Iris pigment epithelial cell (primary cell): ENCODE results near the gene CNGB1.
"Not testable (repeated sequence)": the region's sequence is repeated elsewhere in the genome, so short reads cannot be mapped to it uniquely, and the experiment has no call there.

Experiments used
- DNase-seq: peaks from one replicate; pipeline ENCODE4 v3.0.0-alpha.2; 2011; ENCODE audit warnings: low read depth

The CNGB1 gene

GRCh38 chr16:57952909-57953308 lies 18.0 kb downstream of the CNGB1 start:
- DNase-seq = no peak

- DNase-seq = no peak
Observed at GRCh38 chr16:57951204-57951960, 19.5 kb downstream of the CNGB1 start.

DNA sequence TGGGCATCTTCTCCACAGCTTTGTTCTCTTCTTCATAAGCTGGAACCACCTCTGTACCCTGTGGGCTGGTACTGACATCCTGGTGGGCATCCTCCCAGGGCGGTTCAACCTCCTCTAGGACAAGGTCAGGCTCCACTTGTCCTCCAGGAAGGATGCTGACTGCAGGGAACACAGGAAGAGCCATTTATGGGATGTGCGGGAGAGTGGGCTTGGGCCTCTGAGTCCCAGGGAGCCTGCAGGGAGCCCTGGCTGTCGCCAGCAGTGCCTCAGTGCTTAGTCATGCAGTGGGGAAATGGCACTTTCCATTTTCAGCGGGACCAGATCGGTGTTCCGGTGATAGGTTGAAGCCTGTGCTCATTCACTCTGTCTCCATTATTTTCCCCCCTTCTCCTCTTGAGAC lies 20.5 kb downstream of the CNGB1 start:
- DNase-seq = no peak

GRCh38 chr16:57949595-57950238 lies 21.2 kb downstream of the CNGB1 start:
- no peak for DNase-seq

GRCh38 chr16:57949013-57949412 lies 21.9 kb downstream of the CNGB1 start:
- no peak for DNase-seq

- DNase-seq = no peak
Observed at GRCh38 chr16:57948027-57948426, 22.9 kb downstream of the CNGB1 start.

- no peak for DNase-seq
Observed at GRCh38 chr16:57947261-57947660, 23.7 kb downstream of the CNGB1 start.

- DNase-seq = no peak
Observed at GRCh38 chr16:57946181-57946801, 24.6 kb downstream of the CNGB1 start.

GRCh38 chr16:57945740-57946138 lies 25.2 kb downstream of the CNGB1 start:
- peak; percentile 57 for DNase-seq

- no peak for DNase-seq
Observed at GRCh38 chr16:57944970-57945739, 25.8 kb downstream of the CNGB1 start.

- DNase-seq = not testable (repeated sequence)
Observed at GRCh38 chr16:57943381-57943780, 27.5 kb downstream of the CNGB1 start.

DNA sequence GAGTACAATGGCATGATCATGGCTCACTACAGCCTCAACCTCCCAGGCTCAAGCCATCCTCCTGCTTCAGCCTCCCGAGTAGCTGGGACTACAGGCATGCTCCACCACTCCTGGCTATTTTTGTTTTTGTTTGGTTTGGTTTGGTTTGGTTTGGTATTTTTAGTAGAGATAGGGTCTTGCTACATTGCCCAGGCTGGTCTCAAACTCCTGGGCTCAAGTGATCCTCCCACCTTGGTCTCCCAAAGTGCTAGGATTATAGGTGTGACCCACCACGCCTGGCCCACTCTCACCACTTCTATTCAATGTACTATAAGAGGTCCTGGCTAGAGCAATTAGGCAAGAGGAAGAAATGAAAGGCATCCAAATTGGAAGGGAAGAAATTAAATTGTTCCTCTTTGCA lies 29.0 kb downstream of the CNGB1 start:
- not testable (repeated sequence) for DNase-seq

DNA sequence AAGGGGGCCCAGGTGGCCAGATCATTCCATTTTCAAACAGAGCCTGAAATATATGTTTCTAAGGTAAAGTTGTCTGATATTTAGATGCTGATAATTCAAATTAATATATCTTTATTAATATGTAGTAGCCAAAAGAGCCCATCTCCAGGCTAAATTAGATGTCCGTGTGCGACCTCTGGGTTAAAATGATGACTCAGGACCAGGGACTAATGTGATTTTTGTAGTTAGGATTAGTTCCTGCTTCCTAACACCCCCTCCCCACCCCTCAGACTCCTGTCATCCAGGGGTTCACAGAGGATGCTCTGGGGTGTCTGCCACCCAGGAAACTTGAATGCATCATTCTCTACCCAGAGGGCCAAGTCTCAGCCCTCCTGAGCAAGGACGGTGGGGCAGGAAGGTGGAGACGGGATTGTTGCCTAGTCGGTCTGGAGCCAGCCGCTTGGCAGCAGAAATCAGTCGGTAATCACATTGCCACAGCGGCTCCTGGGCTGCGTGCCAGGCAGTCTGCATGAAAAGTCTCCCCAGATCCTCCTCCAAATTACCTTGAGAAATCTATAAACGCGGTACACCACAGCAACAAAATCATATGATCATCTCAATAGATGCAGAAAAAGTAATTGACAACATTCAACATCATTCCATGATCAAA lies 29.8 kb downstream of the CNGB1 start:
- DNase-seq = peak; percentile 44

DNA sequence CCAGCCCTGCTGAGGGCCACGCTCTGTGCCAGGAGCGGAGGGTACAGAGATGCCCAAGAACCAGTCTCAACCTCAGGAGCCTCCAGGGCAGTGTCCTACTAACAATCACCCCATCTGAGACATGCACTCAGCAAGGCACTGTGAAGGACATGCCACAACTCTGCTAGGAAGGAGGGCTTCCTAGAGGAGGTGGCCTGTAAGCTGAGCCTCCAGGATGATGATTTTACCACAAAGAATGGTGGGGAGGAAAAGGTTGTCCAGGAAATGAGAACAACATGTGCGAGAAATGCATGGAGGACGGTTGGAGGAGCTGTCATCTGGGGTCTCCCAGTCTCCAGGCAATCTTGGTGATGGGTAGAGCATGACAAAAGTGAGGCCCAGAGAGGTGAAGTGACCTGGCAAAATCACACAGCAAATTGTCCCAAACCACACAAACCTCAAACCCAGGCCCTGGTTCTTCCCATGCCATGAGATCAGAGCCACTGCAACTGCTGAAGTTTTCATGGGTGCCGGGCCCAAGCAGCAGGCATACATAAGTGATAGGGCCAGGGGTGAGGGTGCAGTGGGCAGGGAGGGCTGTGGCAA lies 30.5 kb downstream of the CNGB1 start:
- DNase-seq = no peak

GRCh38 chr16:57939872-57940224 lies 31.1 kb downstream of the CNGB1 start:
- no peak for DNase-seq

GRCh38 chr16:57938936-57939871 lies 31.7 kb downstream of the CNGB1 start:
- peak; percentile 23 for DNase-seq

- no peak for DNase-seq
Observed at GRCh38 chr16:57938484-57938883, 32.4 kb downstream of the CNGB1 start.

GRCh38 chr16:57937861-57938260 lies 33.1 kb downstream of the CNGB1 start:
- DNase-seq = no peak

DNA sequence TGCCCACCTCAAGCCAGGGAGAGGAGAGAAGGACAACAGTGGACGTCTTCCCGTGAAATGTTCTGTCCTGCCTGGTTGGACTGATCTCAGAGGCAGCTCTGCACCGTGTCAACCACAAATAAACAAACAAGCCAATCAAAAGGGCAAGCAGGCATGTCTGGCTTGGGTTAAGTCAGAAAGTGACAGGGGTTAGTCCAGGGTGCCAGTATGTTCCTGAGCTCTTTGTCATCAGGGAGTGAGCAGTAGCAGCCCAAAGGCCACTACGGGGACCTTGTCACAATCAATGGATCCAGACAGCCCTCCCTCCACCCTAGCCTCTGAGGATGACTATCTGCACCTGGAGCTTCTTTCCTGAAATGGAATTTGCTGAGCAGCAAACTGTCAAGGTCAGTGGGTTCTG lies 35.0 kb downstream of the CNGB1 start:
- DNase-seq = no peak

DNA sequence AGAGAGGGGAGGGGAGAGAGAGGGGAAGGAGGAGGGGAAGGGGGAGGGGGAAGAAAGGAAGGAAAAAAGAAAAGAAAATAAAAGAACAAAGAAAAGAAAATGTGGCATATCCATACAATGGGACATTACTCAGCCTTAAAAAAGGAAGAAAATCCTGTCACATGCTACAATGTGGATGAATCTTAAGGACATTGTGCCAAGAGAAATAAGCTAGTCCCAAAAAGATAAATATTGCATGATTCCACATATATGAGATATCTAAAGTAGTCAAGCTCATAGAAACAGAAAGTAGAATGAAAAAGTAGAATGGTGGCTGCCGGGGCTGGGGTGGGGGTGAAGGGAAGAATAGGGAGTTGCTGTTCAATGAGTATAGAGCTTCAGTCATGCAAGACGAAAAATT lies 40.4 kb downstream of the CNGB1 start:
- DNase-seq = no peak

- no peak for DNase-seq
Observed at GRCh38 chr16:57929250-57929649, 41.7 kb downstream of the CNGB1 start.
